ENCODE results near the gene USP33.
"Not testable (repeated sequence)": the region's sequence is repeated elsewhere in the genome, so short reads cannot be mapped to it uniquely, and the experiment has no call there.

DNA sequence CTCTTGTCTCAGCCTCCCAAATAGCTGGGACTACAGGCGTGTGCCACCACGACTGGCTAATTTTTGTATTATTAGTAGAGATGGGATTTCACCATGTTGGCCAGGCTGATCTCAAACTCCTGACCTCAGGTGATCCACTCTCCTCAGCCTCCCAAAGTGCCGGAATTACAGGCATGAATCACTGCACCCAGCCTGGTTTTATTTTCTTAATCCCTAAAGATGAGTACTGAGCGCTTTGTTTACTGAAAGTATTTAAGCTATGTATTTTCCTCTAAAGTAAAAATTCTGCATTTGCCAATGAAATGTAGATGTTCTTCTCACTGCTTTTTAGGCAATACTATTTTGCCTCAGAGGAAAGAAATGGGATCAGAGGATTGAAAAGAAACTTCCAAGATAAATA is 10.2 kb downstream of the USP33 start:
- not testable (repeated sequence) for TF ChIP-seq POLR2A, POLR2AphosphoS5, EP300 (IDR thresholded peaks at IDR 0.05)
- TF ChIP-seq, protein P1, sequence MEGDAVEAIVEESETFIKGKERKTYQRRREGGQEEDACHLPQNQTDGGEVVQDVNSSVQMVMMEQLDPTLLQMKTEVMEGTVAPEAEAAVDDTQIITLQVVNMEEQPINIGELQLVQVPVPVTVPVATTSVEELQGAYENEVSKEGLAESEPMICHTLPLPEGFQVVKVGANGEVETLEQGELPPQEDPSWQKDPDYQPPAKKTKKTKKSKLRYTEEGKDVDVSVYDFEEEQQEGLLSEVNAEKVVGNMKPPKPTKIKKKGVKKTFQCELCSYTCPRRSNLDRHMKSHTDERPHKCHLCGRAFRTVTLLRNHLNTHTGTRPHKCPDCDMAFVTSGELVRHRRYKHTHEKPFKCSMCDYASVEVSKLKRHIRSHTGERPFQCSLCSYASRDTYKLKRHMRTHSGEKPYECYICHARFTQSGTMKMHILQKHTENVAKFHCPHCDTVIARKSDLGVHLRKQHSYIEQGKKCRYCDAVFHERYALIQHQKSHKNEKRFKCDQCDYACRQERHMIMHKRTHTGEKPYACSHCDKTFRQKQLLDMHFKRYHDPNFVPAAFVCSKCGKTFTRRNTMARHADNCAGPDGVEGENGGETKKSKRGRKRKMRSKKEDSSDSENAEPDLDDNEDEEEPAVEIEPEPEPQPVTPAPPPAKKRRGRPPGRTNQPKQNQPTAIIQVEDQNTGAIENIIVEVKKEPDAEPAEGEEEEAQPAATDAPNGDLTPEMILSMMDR (IDR thresholded peaks at IDR 0.05) = not testable (repeated sequence)
